ENCODE measurements around the gene C7. TPM values are rescaled to one million over a fixed set of nuclear protein-coding genes. Genes with fewer than 3 reads are reported as not detected.
"Not testable (repeated sequence)": the region's sequence is repeated elsewhere in the genome, so short reads cannot be mapped to it uniquely, and the experiment has no call there.

The C7 gene
- total RNA-seq, 2 donors from 2014 or later: 18.4 to 59.9 TPM

- intact Hi-C loops (cut with DNase I, micrococcal nuclease): no loop called here
- DNase-seq (no peak), ATAC-seq (no peak)
Observed at GRCh38 chr5:40983781-40984180, 74.5 kb downstream of the C7 start.

GRCh38 chr5:40984884-40985283 lies 75.6 kb downstream of the C7 start:
- DNase-seq: no peak
- intact Hi-C loops (cut with DNase I, micrococcal nuclease): no loop called here
- no peak for ATAC-seq

GRCh38 chr5:40985501-40985900 lies 76.2 kb downstream of the C7 start:
- ATAC-seq: no peak

DNA sequence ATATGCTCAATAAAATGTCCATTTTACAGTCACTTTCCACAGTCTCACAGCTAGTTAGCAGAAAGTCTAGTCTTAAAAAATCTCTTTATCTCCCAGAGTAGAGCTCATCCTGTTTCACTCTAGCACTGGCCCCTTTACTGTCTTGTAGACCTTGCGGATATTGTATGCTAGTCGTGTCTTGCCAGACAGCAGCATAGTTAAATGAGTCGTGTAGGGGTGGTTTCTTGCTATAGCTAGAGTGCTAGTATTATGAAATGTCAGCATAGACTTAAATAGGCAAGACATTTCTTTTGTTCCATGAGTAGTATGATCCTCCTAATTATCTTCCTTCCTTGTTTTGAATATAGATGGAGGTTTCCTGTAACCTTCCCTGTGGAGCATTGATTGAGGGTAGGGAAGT lies 77.4 kb downstream of the C7 start:
- intact Hi-C loops (cut with DNase I, micrococcal nuclease): no loop called here
- ATAC-seq (no peak), DNase-seq (no peak)

More at GRCh38 chr5:40985501-40985900, 76.2 kb downstream of the C7 start:
- DNase-seq: no peak
- intact Hi-C loops (cut with DNase I, micrococcal nuclease): no loop called here

DNA sequence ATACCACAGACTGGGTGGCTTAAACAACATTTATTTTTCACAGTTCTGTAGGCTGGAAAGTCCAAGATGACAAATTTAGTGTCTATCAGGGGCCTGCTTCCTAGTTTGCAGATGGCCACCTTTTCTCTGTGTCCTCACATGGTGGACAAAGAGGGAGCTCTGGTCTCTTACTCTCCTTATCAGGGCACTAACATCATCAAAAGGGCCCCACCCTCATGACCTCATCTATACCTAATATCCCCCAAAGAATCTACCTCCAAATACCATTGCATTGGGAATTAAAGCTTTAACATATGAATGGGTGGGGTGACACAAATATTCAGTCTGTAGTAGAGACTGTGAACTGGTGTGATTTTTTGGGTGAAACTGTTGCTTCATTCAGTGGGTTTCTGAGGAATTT lies 78.1 kb downstream of the C7 start:
- DNase-seq (no peak), ATAC-seq (no peak)
- intact Hi-C loops (cut with DNase I, micrococcal nuclease): no loop called here

GRCh38 chr5:40988746-40989510 lies 79.6 kb downstream of the C7 start:
- no peak for ATAC-seq
- intact Hi-C loops (cut with DNase I, micrococcal nuclease): no loop called here
- no peak for DNase-seq

- ATAC-seq (peak; percentile 35), DNase-seq (peak in 1 of 2 donors; percentile 40)
- intact Hi-C loops (cut with DNase I, micrococcal nuclease): no loop called here
Observed at GRCh38 chr5:40991168-40991980, 82.1 kb downstream of the C7 start.

DNA sequence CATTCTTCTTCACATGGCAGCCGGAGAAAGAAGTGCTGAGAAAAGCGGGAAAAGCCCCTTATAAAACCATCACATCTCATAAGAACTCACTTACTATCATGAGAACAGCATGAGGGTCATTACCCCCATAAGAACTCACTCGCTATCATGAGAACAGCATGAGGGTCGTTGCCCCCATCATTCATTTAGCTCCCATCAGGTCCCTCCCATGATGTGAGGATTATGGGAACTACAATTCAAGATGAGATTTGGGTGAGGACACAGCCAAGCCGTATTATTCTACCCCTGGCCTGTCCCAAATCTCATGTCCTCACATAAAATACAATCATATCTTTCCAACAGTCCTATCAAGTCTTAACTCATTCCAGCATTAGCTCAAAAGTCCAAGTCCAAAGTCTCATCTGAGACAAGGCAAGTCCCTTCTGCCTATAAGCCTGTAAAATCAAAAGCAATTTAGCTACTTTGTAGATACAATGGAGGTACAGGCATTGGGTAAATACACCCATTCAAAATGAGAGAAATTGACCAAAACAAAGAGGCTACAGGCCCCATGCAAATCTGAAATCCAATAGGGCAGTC lies 82.8 kb downstream of the C7 start:
- DNase-seq (no peak), ATAC-seq (no peak)
- intact Hi-C loops (cut with DNase I, micrococcal nuclease): no loop called here

DNA sequence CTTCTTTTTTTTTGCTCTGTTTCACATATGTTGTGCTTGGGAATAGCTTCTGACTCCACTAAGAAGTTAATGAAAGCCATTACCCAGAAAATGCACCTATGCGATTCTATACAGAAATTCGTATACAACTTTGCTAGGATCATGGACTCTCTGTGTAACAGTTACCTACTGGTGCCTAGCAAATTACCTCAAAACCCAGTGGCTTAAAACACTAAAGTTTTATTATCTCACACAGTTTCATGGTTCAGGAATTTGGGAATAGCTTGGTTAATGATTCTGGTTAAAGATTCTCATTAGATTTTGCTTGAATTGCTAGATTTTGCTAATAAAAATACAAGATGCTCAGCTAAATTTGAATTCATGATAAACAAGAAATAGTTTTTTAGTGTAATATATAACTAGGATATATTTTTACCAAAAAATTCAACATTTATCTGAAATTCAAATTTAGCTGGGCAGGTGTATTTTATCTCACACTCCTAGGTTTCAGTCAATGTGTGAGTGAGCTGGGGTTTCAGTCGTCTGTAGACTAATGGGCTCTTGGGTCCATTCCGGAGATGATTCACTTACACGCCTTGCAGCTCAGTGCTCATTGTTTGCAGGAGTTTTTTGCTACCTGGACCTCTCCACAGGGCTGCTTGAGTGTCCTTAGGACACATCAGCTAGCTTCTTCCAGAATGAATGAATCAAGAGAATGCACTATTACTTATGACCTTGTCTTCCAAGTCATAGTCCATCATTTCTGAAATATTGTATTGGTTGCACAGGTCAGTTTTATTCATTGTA lies 86.7 kb downstream of the C7 start:
- ATAC-seq (no peak), DNase-seq (no peak)
- intact Hi-C loops (cut with DNase I, micrococcal nuclease): no loop called here

DNA sequence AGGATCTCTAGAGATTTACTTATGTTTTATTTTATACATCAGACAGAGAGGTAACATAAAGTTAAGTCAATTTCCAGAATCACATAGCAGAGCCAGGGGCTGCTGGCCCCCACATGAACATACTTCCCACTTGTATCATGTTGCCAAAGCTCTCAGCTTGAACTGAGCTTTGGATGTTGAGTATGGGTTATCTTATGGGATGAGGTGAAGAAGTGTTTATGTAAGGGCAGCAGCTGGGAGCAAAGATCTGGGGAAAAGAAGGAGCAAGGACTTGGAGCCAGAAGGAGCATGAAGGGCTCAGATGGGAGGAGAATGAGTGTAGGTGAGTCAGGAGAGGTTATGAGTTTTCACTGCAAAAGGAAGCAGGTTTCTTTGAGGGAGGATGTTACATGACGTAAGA lies 89.8 kb downstream of the C7 start:
- intact Hi-C loops (cut with DNase I, micrococcal nuclease): no loop called here
- ATAC-seq: no peak

GRCh38 chr5:40999966-41000365 lies 90.7 kb downstream of the C7 start:
- DNase-seq (no peak), ATAC-seq (no peak)
- intact Hi-C loops (cut with DNase I, micrococcal nuclease): no loop called here

More for the DNA sequence above, 89.8 kb downstream of the C7 start:
- DNase-seq: no peak

GRCh38 chr5:41003670-41004376 lies 94.5 kb downstream of the C7 start:
- ATAC-seq: no peak

GRCh38 chr5:41004931-41005330 lies 95.6 kb downstream of the C7 start:
- no peak for DNase-seq
- intact Hi-C loops (cut with DNase I, micrococcal nuclease): no loop called here
- no peak for ATAC-seq

More at GRCh38 chr5:41003670-41004376, 94.5 kb downstream of the C7 start:
- DNase-seq: no peak
- intact Hi-C loops (cut with DNase I, micrococcal nuclease): no loop called here

GRCh38 chr5:41009232-41009631 lies 99.9 kb downstream of the C7 start:
- ATAC-seq: no peak
- intact Hi-C loops (cut with DNase I, micrococcal nuclease): no loop called here

DNA sequence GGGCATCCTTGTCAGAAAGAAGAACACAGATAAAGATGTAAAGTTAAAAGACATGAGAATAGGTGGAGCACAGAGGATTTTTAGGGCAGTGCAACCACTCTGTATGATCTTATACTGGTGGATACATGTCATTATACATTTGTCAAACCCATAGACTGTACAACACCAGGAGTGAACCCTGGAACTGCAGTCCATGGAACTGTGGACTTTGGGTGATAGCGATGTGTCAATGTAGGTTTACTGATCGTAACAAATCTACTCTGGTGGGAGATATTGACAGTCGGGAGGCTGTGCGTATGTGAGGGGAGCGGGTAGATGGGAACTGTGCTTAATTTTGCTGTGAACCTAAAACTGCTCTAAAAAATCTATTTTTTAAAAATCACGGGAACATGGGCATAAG lies 101.3 kb downstream of the C7 start:
- ATAC-seq (no peak), DNase-seq (no peak)
- intact Hi-C loops (cut with DNase I, micrococcal nuclease): no loop called here

More at GRCh38 chr5:41009232-41009631, 99.9 kb downstream of the C7 start:
- DNase-seq: no peak

- intact Hi-C loops (cut with DNase I, micrococcal nuclease): no loop called here
- no peak for DNase-seq
- no peak for ATAC-seq
Observed at GRCh38 chr5:41012318-41012717, 103.0 kb downstream of the C7 start.

GRCh38 chr5:41022600-41022999 lies 113.3 kb downstream of the C7 start:
- ATAC-seq; DNase-seq; intact Hi-C loops (cut with DNase I, micrococcal nuclease): not testable (repeated sequence)

Data from left colon (tissue), 2 donors.